CD4-positive, alpha-beta T cell treated with Interleukin-4 for 4 hours (primary cell): ENCODE data around the gene ADH1C.
"Not testable (repeated sequence)": the region's sequence is repeated elsewhere in the genome, so short reads cannot be mapped to it uniquely, and the experiment has no call there.

ENCODE experiments used
- DNase-seq: peaks from one replicate; pipeline ENCODE4 v3.0.0-alpha.2; 2020

Gene ADH1C

GRCh38 chr4:99352602-99353537 lies at the start of gene ADH1C:
Gene ADH1C (minus strand): TSS chr4:99352746. CDS start chr4:99352675, 71 bp downstream.
- DNase-seq: no peak

GRCh38 chr4:99400831-99401230 lies 48.3 kb upstream of the ADH1C start:
- no peak for DNase-seq

DNA sequence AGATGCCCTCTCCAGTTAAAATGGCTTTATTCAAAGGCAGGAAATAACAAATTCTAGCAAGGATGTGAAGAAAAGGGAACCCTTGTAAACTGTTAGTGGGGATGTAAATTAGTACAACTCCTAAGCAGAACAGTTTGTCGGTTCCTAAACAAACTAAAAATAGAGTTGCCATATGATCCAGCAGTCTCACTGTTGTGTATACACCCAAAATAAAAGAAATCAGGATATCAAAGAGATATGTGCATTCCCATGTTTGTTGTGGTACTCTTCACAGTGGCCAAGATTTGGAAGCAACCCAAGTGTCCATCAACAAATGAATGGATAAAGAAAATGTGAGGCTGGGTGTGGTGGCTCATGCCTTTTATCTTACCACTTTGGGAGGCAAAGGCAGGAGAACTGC lies 46.5 kb upstream of the ADH1C start:
- DNase-seq: no peak

GRCh38 chr4:99395595-99396364 lies 43.2 kb upstream of the ADH1C start:
- DNase-seq: no peak

- no peak for DNase-seq
These were observed 42.4 kb upstream of the ADH1C start for GRCh38 chr4:99394896-99395295.

- DNase-seq: no peak
These were observed 37.5 kb upstream of the ADH1C start for GRCh38 chr4:99390055-99390454.

GRCh38 chr4:99389606-99390005 lies 37.1 kb upstream of the ADH1C start:
- DNase-seq: no peak

- no peak for DNase-seq
These were observed 31.4 kb upstream of the ADH1C start for GRCh38 chr4:99383833-99384392.

DNA sequence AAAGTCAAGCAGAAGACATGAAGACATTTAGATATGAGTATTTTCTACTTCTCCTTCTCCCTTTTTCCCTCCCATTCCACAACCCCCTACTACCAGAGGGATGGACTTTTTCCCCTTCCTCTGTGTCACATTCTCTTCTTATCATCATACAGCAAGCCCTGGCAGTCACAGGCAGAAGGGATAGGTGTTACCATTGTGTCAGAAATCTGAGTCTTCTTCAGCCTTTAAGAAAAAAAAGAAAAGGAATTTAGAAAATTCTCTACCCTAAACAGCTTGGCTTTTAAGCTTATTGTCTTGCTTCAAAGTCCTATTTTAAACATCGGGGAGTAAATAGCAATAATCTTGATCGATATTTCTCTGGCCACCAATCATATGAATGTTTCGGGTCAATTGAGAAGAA lies 30.9 kb upstream of the ADH1C start:
- no peak for DNase-seq

GRCh38 chr4:99382745-99383360 lies 30.3 kb upstream of the ADH1C start:
- no peak for DNase-seq

DNA sequence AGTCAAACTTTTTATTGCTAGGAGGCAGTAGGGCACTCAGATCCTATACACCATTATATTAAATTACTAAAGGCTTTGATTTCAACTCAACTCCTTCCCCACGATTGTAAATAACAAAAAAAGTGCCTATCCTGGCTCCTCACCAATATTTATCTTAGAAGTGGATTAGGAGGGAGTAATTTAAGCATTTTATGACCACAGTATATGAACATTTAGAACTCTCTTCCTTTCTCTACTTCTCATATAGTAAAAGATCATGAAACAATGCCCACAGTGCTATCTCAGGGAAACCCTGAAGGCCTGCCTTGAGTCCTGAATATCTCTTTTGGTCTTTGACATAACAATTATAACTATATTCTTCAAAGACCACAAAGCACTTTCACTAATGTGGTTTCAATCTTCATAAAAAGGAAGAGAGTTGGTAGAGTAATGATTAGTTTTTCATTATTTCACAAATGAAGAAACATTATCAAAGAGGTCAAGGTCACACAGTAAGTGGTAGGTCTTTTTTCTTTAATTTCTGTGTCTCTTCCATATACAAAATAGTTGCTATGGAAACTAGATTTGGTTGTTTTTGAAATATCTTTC lies 29.1 kb upstream of the ADH1C start:
- no peak for DNase-seq

DNA sequence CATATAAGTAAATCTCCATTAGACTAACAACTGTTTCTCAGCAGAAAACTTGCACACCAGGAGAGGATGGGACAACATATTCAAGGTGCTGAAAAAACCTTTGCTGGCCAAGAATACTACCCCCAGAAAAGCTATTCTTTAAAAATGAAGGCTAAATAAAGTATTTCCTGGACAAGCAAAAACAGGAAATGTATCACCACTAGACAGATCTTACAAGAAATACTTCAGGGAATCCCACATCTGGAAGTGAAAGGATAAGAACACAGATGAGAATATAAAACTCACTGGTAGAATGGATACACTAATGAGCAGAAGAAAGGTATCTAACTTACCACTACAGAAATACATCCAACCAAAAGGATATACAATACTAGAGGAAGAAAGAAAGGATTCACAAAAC lies 27.0 kb upstream of the ADH1C start:
- DNase-seq: no peak

DNA sequence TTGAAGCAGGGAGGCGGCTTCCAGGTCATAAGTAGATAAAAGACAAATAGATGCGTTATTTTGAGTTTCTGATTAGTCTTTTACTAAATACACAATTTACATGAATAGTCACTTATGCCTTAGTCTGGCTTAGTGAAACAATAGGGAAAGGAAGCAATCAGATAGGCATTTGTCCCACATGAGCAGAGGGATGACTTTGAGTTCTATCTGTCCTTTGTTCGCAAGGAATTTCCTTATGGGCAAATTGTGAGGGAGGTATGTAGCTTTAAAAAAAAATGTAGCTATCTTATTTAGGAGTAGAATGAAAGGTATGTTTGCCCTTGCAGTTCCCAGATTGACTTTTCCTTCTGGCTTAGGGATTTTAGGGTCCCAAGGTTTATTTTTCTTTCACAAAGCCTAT lies 26.3 kb upstream of the ADH1C start:
- no peak for DNase-seq

GRCh38 chr4:99377341-99377740 lies 24.8 kb upstream of the ADH1C start:
- not testable (repeated sequence) for DNase-seq

- not testable (repeated sequence) for DNase-seq
These were observed 19.9 kb upstream of the ADH1C start for GRCh38 chr4:99372464-99372863.

DNA sequence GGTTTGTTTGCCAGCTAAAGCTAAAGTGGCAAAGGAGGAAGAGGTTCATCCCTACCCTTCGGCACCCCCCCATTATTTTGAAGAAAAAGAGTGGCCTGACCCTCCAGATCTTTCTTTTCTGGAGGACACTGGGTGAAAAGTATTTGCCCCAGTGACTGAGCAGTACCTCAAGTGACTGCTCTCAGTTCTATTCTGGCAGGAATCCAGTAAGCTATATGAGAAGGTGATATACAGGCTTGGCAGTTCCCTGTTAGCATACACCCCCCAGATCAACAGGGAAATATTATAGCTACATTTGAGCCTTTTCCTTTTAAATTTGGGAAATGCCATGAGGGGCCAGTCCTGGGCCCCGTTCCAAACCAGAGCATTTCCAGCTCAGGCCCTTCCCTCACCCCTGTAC lies 15.3 kb upstream of the ADH1C start:
- DNase-seq: not testable (repeated sequence)

DNA sequence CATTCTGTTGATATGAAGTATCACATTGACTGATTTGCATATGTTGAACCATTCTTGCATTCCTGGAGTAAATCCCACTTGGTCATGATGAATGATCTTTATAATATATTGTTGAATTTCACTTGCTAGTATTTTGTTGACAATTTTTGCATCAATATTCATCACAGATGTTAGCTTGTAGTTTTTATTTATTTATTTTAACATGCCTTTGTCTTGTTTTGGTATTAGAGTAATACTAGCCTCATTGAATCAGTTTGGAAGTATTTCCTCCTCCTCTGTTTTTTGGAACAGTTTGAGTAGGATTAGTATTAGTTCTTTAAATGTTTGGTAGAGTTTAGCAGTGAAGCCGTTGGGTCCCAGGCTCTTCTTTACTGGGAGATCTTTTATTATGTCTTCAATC lies 13.9 kb upstream of the ADH1C start:
- no peak for DNase-seq

DNA sequence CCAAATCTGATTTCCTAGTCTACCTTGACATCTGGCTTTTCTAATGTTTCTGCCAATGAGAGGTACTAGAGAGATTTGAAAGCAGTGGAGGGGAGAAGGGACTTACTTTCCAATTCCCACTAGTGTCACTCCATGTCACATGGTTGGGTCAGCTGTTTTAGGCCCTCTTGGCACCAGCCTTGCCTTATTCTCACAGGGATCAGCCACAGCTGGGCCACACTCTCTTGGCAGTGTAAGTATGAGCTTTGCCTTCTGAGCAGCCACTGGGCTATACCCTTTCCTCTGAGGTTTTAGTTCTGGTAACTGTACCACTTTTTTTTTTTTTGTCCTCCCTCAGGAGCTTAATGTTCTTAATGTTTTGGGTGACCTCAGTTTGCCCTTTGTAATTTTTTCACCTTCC lies 10.2 kb upstream of the ADH1C start:
- DNase-seq: no peak

DNA sequence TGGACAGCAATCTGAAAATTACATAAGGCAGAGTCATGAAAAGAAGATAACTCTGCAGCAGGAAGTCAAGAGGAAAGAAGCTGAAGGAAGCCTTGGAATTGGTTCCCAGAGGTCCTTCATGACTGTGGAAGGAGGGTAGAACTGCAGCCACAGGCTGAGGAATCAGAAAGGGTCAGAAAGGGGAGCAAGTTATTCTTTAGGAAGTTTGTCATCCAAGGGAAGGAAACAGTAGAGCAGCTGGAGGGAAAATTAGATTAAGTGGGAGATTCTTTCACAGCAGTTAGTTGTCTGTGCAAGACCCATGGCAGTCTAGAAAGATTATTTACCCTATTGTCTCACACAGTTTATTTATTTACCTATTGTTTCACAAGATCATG lies 9.3 kb upstream of the ADH1C start:
- DNase-seq: no peak

DNA sequence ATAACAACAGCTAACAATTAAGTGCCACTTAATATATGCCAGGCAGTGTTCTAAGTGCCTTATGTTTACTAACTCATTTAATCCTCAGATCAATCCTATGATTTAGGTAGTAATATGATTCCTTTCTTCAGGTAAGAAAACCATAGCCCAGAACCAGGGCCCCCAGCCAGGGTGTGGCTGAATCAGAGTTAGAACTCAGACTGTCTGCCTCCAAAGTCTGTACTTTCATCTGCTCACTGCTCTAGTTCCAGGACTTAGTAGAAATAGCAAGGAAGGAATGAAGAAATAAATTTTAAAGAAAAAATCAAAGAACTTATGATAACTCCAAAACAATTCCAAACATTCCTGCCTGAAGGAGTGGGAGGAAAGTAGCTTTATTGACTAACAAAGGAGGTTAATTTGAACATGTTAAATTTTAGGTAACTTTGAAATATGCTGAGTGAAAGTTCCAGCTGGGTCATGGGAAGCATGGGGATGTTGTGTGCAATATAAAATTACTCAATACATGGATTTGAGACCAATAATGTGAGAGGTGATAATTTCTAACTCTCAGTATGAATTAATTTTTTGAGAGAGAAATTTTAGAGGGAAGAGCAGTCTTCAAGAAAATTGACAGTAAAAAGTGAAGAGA lies 8.8 kb upstream of the ADH1C start:
- DNase-seq: no peak

- DNase-seq: no peak
These were observed 7.1 kb upstream of the ADH1C start for GRCh38 chr4:99359480-99360204.

- no peak for DNase-seq
These were observed 5.4 kb upstream of the ADH1C start for GRCh38 chr4:99357948-99358347.
